Measurements from ENCODE around the gene NFASC.

Gene NFASC

GRCh38 chr1:205062895-205063294 is 192.2 kb downstream of the NFASC start:
- Histone ChIP-seq H3K9ac (ENCODE audit: low read length) (no peak overlapping the region), H3K4me3 (ENCODE audit: low read length) (no peak overlapping the region), H3K27me3 (ENCODE audit: control insufficient read depth, insufficient read depth, low read length) (no peaks in the 10 kb centered on the region), H3K4me1 (ENCODE audit: control insufficient read depth, insufficient read depth, low read length) (no peaks in the 10 kb centered on the region), H3K36me3 (ENCODE audit: control insufficient read depth, insufficient read depth, low read length) (no peaks in the 10 kb centered on the region), H3K27ac (ENCODE audit: low read depth, low read length) (no peak overlapping the region)

- H3K27me3 ChIP-seq (ENCODE audit: control insufficient read depth, insufficient read depth, low read length), result no peaks in the 10 kb centered on the region
- peaks cover 3% of the 10 kb centered on the region for H3K4me1 ChIP-seq (ENCODE audit: control insufficient read depth, insufficient read depth, low read length)
- no peak overlapping the region for H3K4me3 ChIP-seq (ENCODE audit: low read length)
- H3K9ac ChIP-seq (ENCODE audit: low read length), result no peak overlapping the region
- H3K27ac ChIP-seq (ENCODE audit: low read depth, low read length), result no peak overlapping the region
- no peaks in the 10 kb centered on the region for H3K36me3 ChIP-seq (ENCODE audit: control insufficient read depth, insufficient read depth, low read length)
Observed at GRCh38 chr1:205064301-205064700, 193.6 kb downstream of the NFASC start.

- H3K9ac ChIP-seq (ENCODE audit: low read length), result no peak overlapping the region
Observed at GRCh38 chr1:205064741-205065316, 194.2 kb downstream of the NFASC start.

GRCh38 chr1:205065666-205066065 is 195.0 kb downstream of the NFASC start:
- H3K27me3 ChIP-seq (ENCODE audit: control insufficient read depth, insufficient read depth, low read length), result no peaks in the 10 kb centered on the region
- no peak overlapping the region for H3K9ac ChIP-seq (ENCODE audit: low read length)
- H3K4me1 ChIP-seq (ENCODE audit: control insufficient read depth, insufficient read depth, low read length), result peaks cover 3% of the 10 kb centered on the region
- no peak overlapping the region for H3K4me3 ChIP-seq (ENCODE audit: low read length)
- no peaks in the 10 kb centered on the region for H3K36me3 ChIP-seq (ENCODE audit: control insufficient read depth, insufficient read depth, low read length)
- no peak overlapping the region for H3K27ac ChIP-seq (ENCODE audit: low read depth, low read length)

More at GRCh38 chr1:205064741-205065316, 194.2 kb downstream of the NFASC start:
- Histone ChIP-seq H3K27me3 (ENCODE audit: control insufficient read depth, insufficient read depth, low read length) (no peaks in the 10 kb centered on the region), H3K27ac (ENCODE audit: low read depth, low read length) (no peak overlapping the region), H3K4me3 (ENCODE audit: low read length) (no peak overlapping the region), H3K36me3 (ENCODE audit: control insufficient read depth, insufficient read depth, low read length) (no peaks in the 10 kb centered on the region), H3K4me1 (ENCODE audit: control insufficient read depth, insufficient read depth, low read length) (peaks cover 3% of the 10 kb centered on the region)

- no peak overlapping the region for H3K27ac ChIP-seq (ENCODE audit: low read depth, low read length)
- no peak overlapping the region for H3K9ac ChIP-seq (ENCODE audit: low read length)
- peaks cover 3% of the 10 kb centered on the region for H3K4me1 ChIP-seq (ENCODE audit: control insufficient read depth, insufficient read depth, low read length)
- H3K36me3 ChIP-seq (ENCODE audit: control insufficient read depth, insufficient read depth, low read length), result no peaks in the 10 kb centered on the region
- no peak overlapping the region for H3K4me3 ChIP-seq (ENCODE audit: low read length)
- no peaks in the 10 kb centered on the region for H3K27me3 ChIP-seq (ENCODE audit: control insufficient read depth, insufficient read depth, low read length)
Observed at GRCh38 chr1:205066141-205066818, 195.6 kb downstream of the NFASC start.

- peaks cover 3% of the 10 kb centered on the region for H3K4me1 ChIP-seq (ENCODE audit: control insufficient read depth, insufficient read depth, low read length)
- no peak overlapping the region for H3K4me3 ChIP-seq (ENCODE audit: low read length)
- no peaks in the 10 kb centered on the region for H3K27me3 ChIP-seq (ENCODE audit: control insufficient read depth, insufficient read depth, low read length)
- no peak overlapping the region for H3K9ac ChIP-seq (ENCODE audit: low read length)
- H3K27ac ChIP-seq (ENCODE audit: low read depth, low read length), result no peak overlapping the region
- no peaks in the 10 kb centered on the region for H3K36me3 ChIP-seq (ENCODE audit: control insufficient read depth, insufficient read depth, low read length)
Observed at GRCh38 chr1:205067031-205067430, 196.4 kb downstream of the NFASC start.

GRCh38 chr1:205068001-205068400 is 197.3 kb downstream of the NFASC start:
- H3K27me3 ChIP-seq (ENCODE audit: control insufficient read depth, insufficient read depth, low read length), result no peaks in the 10 kb centered on the region
- H3K36me3 ChIP-seq (ENCODE audit: control insufficient read depth, insufficient read depth, low read length), result no peaks in the 10 kb centered on the region
- H3K4me3 ChIP-seq (ENCODE audit: low read length), result no peak overlapping the region
- no peak overlapping the region for H3K9ac ChIP-seq (ENCODE audit: low read length)
- no peak overlapping the region for H3K27ac ChIP-seq (ENCODE audit: low read depth, low read length)
- H3K4me1 ChIP-seq (ENCODE audit: control insufficient read depth, insufficient read depth, low read length), result peaks cover 3% of the 10 kb centered on the region

- Histone ChIP-seq H3K9ac (ENCODE audit: low read length) (no peak overlapping the region), H3K4me3 (ENCODE audit: low read length) (no peak overlapping the region), H3K27ac (ENCODE audit: low read depth, low read length) (no peak overlapping the region), H3K36me3 (ENCODE audit: control insufficient read depth, insufficient read depth, low read length) (no peaks in the 10 kb centered on the region), H3K4me1 (ENCODE audit: control insufficient read depth, insufficient read depth, low read length) (peaks cover 3% of the 10 kb centered on the region), H3K27me3 (ENCODE audit: control insufficient read depth, insufficient read depth, low read length) (no peaks in the 10 kb centered on the region)
Observed at GRCh38 chr1:205068457-205069040, 197.9 kb downstream of the NFASC start.

GRCh38 chr1:205069371-205070125 is 198.9 kb downstream of the NFASC start:
- no peak overlapping the region for H3K27ac ChIP-seq (ENCODE audit: low read depth, low read length)
- H3K9ac ChIP-seq (ENCODE audit: low read length), result no peak overlapping the region
- peaks cover 3% of the 10 kb centered on the region for H3K4me1 ChIP-seq (ENCODE audit: control insufficient read depth, insufficient read depth, low read length)
- no peaks in the 10 kb centered on the region for H3K27me3 ChIP-seq (ENCODE audit: control insufficient read depth, insufficient read depth, low read length)
- no peaks in the 10 kb centered on the region for H3K36me3 ChIP-seq (ENCODE audit: control insufficient read depth, insufficient read depth, low read length)
- H3K4me3 ChIP-seq (ENCODE audit: low read length), result no peak overlapping the region

GRCh38 chr1:205071028-205071409 is 200.4 kb downstream of the NFASC start:
- Histone ChIP-seq H3K27ac (ENCODE audit: low read depth, low read length) (no peak overlapping the region), H3K9ac (ENCODE audit: low read length) (no peak overlapping the region)

GRCh38 chr1:205071801-205072200 is 201.1 kb downstream of the NFASC start:
- Histone ChIP-seq H3K4me1 (ENCODE audit: control insufficient read depth, insufficient read depth, low read length) (peaks cover 3% of the 10 kb centered on the region), H3K9ac (ENCODE audit: low read length) (no peak overlapping the region), H3K27me3 (ENCODE audit: control insufficient read depth, insufficient read depth, low read length) (no peaks in the 10 kb centered on the region), H3K4me3 (ENCODE audit: low read length) (no peak overlapping the region), H3K36me3 (ENCODE audit: control insufficient read depth, insufficient read depth, low read length) (no peaks in the 10 kb centered on the region), H3K27ac (ENCODE audit: low read depth, low read length) (no peak overlapping the region)

More at GRCh38 chr1:205071028-205071409, 200.4 kb downstream of the NFASC start:
- H3K27me3 ChIP-seq (ENCODE audit: control insufficient read depth, insufficient read depth, low read length), result no peaks in the 10 kb centered on the region
- peaks cover 3% of the 10 kb centered on the region for H3K4me1 ChIP-seq (ENCODE audit: control insufficient read depth, insufficient read depth, low read length)
- H3K36me3 ChIP-seq (ENCODE audit: control insufficient read depth, insufficient read depth, low read length), result no peaks in the 10 kb centered on the region
- no peak overlapping the region for H3K4me3 ChIP-seq (ENCODE audit: low read length)

- peaks cover 3% of the 10 kb centered on the region for H3K4me1 ChIP-seq (ENCODE audit: control insufficient read depth, insufficient read depth, low read length)
- H3K27ac ChIP-seq (ENCODE audit: low read depth, low read length), result no peak overlapping the region
- no peak overlapping the region for H3K9ac ChIP-seq (ENCODE audit: low read length)
- no peaks in the 10 kb centered on the region for H3K27me3 ChIP-seq (ENCODE audit: control insufficient read depth, insufficient read depth, low read length)
- no peaks in the 10 kb centered on the region for H3K36me3 ChIP-seq (ENCODE audit: control insufficient read depth, insufficient read depth, low read length)
- H3K4me3 ChIP-seq (ENCODE audit: low read length), result no peak overlapping the region
Observed at GRCh38 chr1:205072286-205072685, 201.6 kb downstream of the NFASC start.

All from rectal smooth muscle tissue (tissue), 1 donor.